Activated naive CD8-positive, alpha-beta T cell (primary cell): ENCODE measurements around the gene LAMP2.
"Not testable (repeated sequence)": the region's sequence is repeated elsewhere in the genome, so short reads cannot be mapped to it uniquely, and the experiment has no call there.

Experiments
- H3K27ac Mint-ChIP-seq: one replicate; pipeline ENCODE4 v1.8.0; 2021; ENCODE audit warnings: mixed read lengths
- H3K27me3 Mint-ChIP-seq: one replicate; pipeline ENCODE4 v1.8.0; 2021; ENCODE audit warnings: mixed read lengths
- H3K36me3 Mint-ChIP-seq: one replicate; pipeline ENCODE4 v1.8.0; 2021; ENCODE audit warnings: mixed read lengths
- H3K4me1 Mint-ChIP-seq: one replicate; pipeline ENCODE4 v1.8.0; 2021; ENCODE audit warnings: low read depth, mixed read lengths
- H3K4me3 Mint-ChIP-seq: one replicate; pipeline ENCODE4 v1.8.0; 2021; ENCODE audit warnings: mild to moderate bottlenecking, mixed read lengths
- H3K9me3 Mint-ChIP-seq: one replicate; pipeline ENCODE4 v1.8.0; 2021; ENCODE audit warnings: low read depth, mixed read lengths

LAMP2 gene

DNA sequence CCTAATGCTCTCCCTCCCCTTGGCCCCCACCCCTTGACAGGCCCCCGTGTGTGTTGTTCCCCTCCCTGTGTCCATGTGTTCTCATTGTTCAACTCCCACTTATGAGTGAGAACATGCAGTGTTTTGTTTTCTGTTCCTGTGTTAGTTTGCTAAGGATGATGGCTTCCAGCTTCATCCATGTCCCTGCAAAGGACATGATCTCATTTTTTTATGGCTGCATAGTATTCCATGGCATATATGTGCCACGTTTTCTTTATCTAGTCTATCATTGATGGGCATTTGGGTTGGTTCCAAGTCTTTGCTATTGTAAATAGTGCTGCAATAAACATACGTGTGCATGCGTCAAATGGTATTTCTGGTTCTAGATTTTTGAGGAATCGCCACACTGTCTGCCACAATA is 561 bp upstream of the LAMP2 start:
- H3K27me3 Mint-ChIP-seq, H3K9me3 Mint-ChIP-seq, H3K36me3 Mint-ChIP-seq, H3K27ac Mint-ChIP-seq: not testable (repeated sequence)
- Mint-ChIP-seq H3K4me1 (peaks cover 26% of the 10 kb centered on the region), H3K4me3 (peak overlapping the region; percentile 97)

DNA sequence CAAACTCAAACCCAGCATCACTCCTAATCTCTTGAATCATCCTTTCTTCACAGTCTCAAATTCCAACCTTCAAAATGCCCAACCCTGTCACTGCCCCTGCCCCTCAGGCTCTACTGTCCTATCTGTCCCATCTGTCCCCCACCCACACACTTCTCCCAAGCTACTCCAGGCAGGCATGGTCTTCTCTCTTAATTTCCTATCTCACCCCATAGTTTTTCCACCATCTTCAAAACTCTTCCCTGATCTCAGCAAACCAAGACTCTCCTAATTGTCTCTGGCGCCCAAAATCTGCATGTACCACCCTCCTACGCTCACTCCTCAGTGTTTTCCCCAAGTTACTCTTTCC is 644 bp downstream of the LAMP2 start:
- H3K36me3 Mint-ChIP-seq: no peaks in the 10 kb centered on the region

DNA sequence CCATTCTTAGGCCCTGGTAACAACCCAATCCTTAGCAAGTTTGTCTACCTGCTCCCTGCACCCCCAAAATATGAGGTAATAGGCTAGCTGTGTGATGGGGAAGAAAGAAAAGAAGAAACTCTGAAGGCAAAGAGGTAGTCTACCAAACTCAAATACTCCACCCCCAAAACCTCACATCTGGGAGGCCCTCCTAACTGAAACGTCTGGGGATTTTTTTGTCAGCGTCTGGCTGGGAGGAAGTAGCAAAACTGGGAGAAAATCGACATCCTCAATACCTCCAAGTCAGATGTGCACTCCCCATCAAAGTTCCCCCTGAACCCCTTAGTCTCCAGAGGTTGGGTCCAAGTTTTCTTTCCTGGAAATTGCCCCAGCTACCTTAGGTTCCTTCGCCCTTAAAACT is 1.0 kb downstream of the LAMP2 start:
- Mint-ChIP-seq H3K27me3 (no peaks in the 10 kb centered on the region), H3K4me1 (peaks cover 37% of the 10 kb centered on the region), H3K4me3 (peak overlapping the region; percentile 97), H3K9me3 (no peaks in the 10 kb centered on the region), H3K27ac (peak overlapping the region; percentile 85), H3K36me3 (no peaks in the 10 kb centered on the region)

More for the DNA sequence above, 644 bp downstream of the LAMP2 start:
- Mint-ChIP-seq H3K27ac (peak overlapping the region; percentile 85), H3K4me3 (peak overlapping the region; percentile 97), H3K27me3 (no peaks in the 10 kb centered on the region), H3K4me1 (peaks cover 34% of the 10 kb centered on the region), H3K9me3 (no peaks in the 10 kb centered on the region)

DNA sequence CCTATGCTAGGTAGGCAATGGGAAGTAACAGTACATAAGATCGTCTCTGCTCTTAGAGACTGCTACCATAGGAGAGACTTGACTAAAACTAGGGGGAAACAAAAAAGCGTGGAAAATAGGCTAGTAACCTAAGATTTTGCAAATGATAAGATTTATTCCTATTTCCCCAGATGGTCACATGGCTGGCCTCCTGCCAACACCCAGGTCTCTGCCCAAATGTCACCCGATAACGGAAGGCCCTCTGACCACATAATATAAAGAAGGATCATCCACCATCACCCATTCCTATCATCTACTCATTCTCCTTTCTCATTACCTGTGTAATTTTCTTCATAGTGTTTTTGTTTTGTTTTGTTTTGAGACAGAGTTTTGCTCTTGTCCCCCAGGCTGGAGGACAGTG is 4.7 kb downstream of the LAMP2 start:
- Mint-ChIP-seq H3K9me3 (no peaks in the 10 kb centered on the region), H3K4me3 (no peak overlapping the region), H3K36me3 (no peaks in the 10 kb centered on the region), H3K27ac (no peak overlapping the region), H3K27me3 (no peaks in the 10 kb centered on the region), H3K4me1 (peaks cover 51% of the 10 kb centered on the region)

DNA sequence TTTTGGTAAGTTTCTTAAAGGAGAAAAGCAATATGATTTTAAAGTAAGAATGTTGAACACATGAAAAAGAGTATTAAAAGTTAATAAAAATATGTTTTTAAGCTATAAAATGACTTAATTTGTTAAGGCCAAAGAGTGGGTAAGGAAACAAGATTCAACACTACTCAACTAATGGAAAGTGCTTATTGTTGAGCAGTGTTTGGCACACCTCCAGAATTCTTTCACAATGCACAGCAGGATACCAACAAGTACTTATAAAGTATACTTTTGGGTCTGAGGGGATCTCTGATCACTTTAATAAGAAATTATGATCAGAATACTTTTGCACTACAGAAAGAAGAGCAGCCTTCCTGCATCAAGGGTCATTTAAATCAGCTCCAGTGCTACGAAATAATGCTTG is 5.9 kb downstream of the LAMP2 start:
- peaks cover 56% of the 10 kb centered on the region for H3K4me1 Mint-ChIP-seq
- no peak overlapping the region for H3K27ac Mint-ChIP-seq
- no peaks in the 10 kb centered on the region for H3K9me3 Mint-ChIP-seq
- no peaks in the 10 kb centered on the region for H3K27me3 Mint-ChIP-seq
- no peaks in the 10 kb centered on the region for H3K36me3 Mint-ChIP-seq
- H3K4me3 Mint-ChIP-seq: no peak overlapping the region

DNA sequence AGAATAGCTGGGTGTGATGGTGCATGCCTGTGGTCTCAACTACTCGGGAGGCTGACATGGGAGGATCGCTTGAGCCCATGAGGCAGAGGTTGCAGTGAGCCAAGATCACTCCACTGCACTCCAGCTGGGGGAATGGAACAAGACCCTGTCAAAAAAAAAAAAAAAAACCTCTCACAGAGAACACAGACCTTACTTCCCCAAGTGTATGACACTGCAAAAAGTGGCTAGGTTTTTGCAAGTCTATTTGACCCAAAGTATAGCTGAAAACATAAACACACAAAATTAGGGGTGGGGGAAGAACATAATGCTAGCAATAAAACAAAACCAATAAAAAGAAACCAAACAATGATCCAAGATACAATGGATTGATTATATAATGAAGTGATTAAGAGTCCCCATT is 6.7 kb downstream of the LAMP2 start:
- Mint-ChIP-seq H3K9me3 (no peaks in the 10 kb centered on the region), H3K36me3 (no peaks in the 10 kb centered on the region), H3K27me3 (no peaks in the 10 kb centered on the region), H3K27ac (no peak overlapping the region), H3K4me3 (no peak overlapping the region), H3K4me1 (peaks cover 61% of the 10 kb centered on the region)

DNA sequence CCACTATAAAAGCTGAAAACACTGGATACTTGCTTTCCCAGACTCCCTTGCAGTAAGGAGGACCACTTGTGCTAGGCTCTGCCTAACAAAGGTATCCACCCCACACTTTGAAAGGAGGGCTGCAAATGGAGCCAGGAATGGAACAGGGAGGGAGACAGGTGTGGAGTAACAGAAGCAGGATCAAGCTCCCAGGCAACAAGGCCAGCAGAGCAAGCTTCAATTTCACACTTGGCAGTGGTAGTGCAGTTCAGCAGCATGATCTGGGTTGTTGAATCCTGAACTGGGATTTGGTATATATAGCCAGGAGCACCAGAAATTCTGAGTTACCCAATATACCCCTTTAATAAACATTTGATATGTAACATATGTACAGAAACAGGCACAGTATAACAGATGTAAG is 9.8 kb downstream of the LAMP2 start:
- H3K4me3 Mint-ChIP-seq: no peak overlapping the region
- H3K9me3 Mint-ChIP-seq: no peaks in the 10 kb centered on the region
- no peaks in the 10 kb centered on the region for H3K27me3 Mint-ChIP-seq
- peaks cover 46% of the 10 kb centered on the region for H3K4me1 Mint-ChIP-seq
- H3K27ac Mint-ChIP-seq: no peak overlapping the region
- H3K36me3 Mint-ChIP-seq: no peaks in the 10 kb centered on the region

DNA sequence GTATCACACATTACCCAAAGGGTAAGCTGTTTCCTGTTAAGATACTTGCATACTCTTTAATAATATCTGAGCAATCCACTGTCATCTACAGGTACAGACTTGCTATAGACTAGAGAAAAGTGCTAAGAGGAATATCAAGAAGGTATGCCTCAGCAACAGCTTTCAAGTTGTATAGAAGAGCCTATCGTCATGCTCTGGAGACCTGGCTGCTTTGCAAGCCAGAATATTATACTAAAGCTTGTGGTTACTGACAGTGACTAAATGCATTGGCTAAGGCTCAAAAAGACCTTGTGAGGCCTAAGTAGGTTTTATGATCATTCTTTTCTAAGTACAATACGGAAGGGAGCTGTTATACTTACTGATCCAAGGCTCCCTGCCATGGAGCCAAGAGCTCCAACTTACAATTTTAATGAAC is 11.3 kb downstream of the LAMP2 start:
- peaks cover 39% of the 10 kb centered on the region for H3K4me1 Mint-ChIP-seq
- H3K36me3 Mint-ChIP-seq: no peaks in the 10 kb centered on the region
- peak overlapping the region; percentile 28 for H3K27ac Mint-ChIP-seq
- no peaks in the 10 kb centered on the region for H3K27me3 Mint-ChIP-seq
- H3K4me3 Mint-ChIP-seq: no peak overlapping the region
- no peaks in the 10 kb centered on the region for H3K9me3 Mint-ChIP-seq

DNA sequence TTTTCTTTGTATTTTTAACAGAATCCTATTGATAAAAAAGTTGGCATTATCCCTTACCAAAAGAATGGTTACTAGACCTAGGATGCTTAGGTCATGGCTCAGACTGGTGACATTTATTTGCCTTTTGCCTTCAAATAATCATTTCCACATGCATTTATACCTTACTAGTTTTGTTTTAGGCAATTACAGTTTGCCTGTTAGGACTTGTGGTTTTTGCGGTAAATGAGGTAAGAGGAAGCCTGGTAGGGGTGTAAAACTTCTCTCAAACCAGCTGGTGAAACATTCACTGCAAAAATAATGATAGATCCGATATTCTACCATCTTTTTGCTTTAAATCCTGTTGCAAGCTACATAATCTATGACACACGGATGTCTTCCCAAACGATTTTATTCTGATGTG is 12.1 kb downstream of the LAMP2 start:
- peaks cover 41% of the 10 kb centered on the region for H3K4me1 Mint-ChIP-seq
- H3K27ac Mint-ChIP-seq: no peak overlapping the region
- H3K4me3 Mint-ChIP-seq: peak overlapping the region; percentile 37
- H3K36me3 Mint-ChIP-seq: no peaks in the 10 kb centered on the region
- H3K27me3 Mint-ChIP-seq: no peaks in the 10 kb centered on the region
- no peaks in the 10 kb centered on the region for H3K9me3 Mint-ChIP-seq

DNA sequence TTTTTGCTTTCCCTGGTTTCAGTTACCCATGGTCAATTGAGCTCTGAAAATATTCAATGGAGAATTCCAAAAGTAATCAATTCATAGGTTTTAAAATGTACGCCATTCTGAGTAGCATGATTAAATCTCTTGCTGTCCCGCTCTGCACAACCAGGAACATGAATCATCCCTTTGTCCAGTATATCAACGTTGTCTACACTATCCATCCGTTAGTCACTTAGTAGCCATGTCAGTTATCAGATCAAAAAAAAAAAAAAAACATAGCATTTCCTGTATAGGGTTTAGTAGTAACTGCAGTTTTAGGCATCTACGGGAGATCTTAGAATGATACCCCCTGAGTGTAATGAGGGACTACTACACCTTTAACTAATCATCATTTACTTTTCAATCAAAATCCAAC is 15.1 kb downstream of the LAMP2 start:
- Mint-ChIP-seq H3K27me3 (no peaks in the 10 kb centered on the region), H3K27ac (no peak overlapping the region), H3K4me3 (no peak overlapping the region), H3K9me3 (no peaks in the 10 kb centered on the region), H3K4me1 (peaks cover 25% of the 10 kb centered on the region), H3K36me3 (no peaks in the 10 kb centered on the region)

DNA sequence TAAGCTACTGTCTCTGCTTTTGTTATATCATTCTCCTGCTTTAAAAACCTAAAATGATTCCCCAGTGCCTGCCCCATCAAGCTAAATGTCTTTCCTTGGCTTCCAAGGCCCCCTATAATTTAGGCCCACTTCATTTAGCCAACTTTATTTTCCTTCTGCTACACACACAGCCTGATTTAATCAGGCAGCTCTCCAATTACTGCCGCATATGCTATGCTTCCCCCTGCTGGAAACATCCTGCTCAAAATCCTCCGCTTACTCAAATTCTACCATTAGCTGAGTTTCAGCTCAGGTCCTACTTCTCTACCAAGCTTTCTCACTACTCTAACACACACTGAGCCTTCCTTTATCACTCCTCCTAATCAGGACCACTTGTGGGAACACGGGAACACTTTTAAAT is 17.0 kb downstream of the LAMP2 start:
- H3K27me3 Mint-ChIP-seq: no peaks in the 10 kb centered on the region
- no peaks in the 10 kb centered on the region for H3K9me3 Mint-ChIP-seq
- peaks cover 2% of the 10 kb centered on the region for H3K36me3 Mint-ChIP-seq
- peaks cover 7% of the 10 kb centered on the region for H3K4me1 Mint-ChIP-seq
- no peak overlapping the region for H3K4me3 Mint-ChIP-seq
- H3K27ac Mint-ChIP-seq: no peak overlapping the region

DNA sequence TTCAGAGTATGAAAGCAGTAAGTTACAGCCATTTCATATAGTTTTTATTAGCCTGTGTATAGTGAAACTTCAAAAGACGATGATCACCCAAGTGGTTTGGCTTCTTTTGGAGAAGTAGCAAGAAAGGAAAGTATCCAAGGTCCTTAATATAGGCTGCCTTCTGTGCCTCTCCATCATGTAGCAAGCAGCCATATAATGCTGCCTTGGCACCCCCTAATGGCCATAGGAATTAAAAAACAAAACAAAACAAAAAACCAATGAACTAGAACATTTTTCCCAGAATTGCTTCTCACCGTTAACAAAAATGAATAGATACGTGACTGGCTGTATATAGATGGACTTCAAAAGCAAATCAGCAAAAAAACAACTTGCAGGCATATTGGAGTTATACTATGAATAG is 18.9 kb downstream of the LAMP2 start:
- Mint-ChIP-seq H3K36me3 (peaks cover 2% of the 10 kb centered on the region), H3K4me1 (peaks cover 3% of the 10 kb centered on the region)

DNA sequence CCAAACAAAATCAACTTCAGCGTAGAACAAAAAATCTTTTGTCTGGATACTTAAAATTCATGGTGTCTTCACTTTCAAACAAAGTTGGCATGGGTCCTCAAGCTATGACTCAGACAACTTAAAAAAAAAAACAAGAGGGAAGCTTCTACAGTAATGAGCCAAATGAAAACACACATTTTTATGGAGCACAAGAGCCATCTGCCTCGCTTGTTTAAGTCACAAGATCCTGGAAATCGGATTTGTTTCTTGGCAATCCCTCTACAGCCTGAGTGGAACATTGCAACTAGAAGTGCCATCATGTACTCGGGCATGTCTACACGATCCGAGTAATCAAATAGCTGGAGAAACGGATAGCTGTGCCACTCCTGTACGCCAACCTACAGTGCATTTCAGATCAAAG is 22.6 kb downstream of the LAMP2 start:
- H3K4me3 Mint-ChIP-seq: no peak overlapping the region
- H3K4me1 Mint-ChIP-seq: peaks cover 1% of the 10 kb centered on the region
- H3K36me3 Mint-ChIP-seq: peaks cover 5% of the 10 kb centered on the region
- no peaks in the 10 kb centered on the region for H3K27me3 Mint-ChIP-seq
- no peaks in the 10 kb centered on the region for H3K9me3 Mint-ChIP-seq
- no peak overlapping the region for H3K27ac Mint-ChIP-seq

More for the DNA sequence above, 18.9 kb downstream of the LAMP2 start:
- no peak overlapping the region for H3K4me3 Mint-ChIP-seq
- no peak overlapping the region for H3K27ac Mint-ChIP-seq
- H3K9me3 Mint-ChIP-seq: no peaks in the 10 kb centered on the region
- no peaks in the 10 kb centered on the region for H3K27me3 Mint-ChIP-seq

DNA sequence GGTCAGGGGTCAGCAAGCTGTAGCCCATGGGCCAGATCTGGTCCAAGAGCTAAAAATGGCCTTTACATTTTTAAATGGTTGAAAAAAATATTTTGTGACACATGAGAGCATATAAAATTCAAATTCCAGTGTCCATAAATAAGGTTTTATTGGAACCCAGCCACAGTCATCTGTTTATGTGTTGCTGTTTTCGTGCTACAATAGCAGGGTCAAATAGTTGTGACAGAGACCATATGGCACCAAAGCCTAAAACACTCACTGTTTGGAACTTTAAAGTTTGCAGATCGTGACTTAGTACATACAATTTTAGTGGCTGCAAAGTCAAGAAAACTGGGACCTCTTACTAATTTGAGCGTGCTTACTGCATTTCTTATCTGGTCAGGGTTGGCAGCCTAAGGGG is 29.2 kb downstream of the LAMP2 start:
- Mint-ChIP-seq H3K4me3 (no peak overlapping the region), H3K27ac (no peak overlapping the region), H3K4me1 (peaks cover 1% of the 10 kb centered on the region), H3K27me3 (no peaks in the 10 kb centered on the region), H3K9me3 (no peaks in the 10 kb centered on the region), H3K36me3 (peaks cover 3% of the 10 kb centered on the region)

DNA sequence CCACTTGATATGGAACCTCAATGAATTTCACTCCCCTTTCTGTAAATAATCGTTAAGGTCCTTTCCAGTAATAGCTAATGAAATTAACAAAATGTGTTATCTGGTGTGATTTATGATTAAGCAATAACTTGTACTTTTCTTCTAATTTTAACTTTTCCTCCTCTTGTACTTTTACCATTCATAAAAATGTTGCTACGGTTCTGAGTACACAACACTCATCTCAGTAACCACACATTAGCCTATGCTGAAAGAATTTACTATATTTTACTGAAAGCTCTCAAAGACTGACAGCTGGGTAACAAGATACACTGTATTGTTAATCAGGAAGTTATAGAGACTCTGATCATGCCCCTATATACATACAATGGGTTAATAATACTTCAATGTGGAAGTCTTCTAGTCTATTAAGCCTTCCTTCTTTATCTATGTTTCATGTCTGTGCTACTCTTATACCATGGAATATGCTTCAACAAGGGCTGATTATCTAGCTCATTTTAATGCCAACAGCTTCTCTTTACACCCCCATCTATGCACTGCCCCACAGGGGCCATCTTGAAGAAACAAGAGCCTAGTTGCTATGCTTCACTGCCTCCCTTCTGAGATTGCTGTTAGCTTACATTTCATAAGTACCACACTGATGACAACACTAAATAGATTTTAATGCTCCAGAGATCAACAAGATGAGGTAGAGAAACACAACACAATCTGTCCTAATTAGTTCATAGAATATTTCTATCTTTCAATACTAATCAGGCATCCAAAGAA is 39.1 kb downstream of the LAMP2 start:
- H3K27ac Mint-ChIP-seq: no peak overlapping the region

DNA sequence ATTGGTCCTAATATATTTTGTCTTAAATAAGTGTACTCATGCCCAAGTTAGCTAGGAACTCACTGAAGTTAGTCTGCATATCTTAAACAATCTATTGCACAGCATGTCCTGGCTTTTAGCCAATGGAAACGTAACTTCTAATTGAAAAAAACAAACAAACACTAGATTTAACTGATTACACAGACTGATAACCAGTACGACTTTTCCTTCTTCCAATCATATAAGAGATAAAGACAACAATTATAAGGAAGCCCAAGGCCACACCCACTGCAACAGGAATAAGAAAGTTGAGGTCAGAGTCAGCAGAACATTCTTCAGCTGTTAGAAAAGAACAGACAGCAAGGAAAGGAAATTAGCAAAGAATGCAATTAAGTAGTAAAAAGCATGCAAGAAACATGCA is 40.8 kb downstream of the LAMP2 start:
- no peak overlapping the region for H3K27ac Mint-ChIP-seq
- H3K36me3 Mint-ChIP-seq: peaks cover 10% of the 10 kb centered on the region
- H3K9me3 Mint-ChIP-seq: no peaks in the 10 kb centered on the region
- no peaks in the 10 kb centered on the region for H3K27me3 Mint-ChIP-seq
- no peak overlapping the region for H3K4me3 Mint-ChIP-seq
- peaks cover 13% of the 10 kb centered on the region for H3K4me1 Mint-ChIP-seq

More for the DNA sequence above, 39.1 kb downstream of the LAMP2 start:
- Mint-ChIP-seq H3K4me1 (peaks cover 13% of the 10 kb centered on the region), H3K27me3 (no peaks in the 10 kb centered on the region), H3K9me3 (no peaks in the 10 kb centered on the region), H3K36me3 (peaks cover 10% of the 10 kb centered on the region), H3K4me3 (no peak overlapping the region)
